Endothelial cell of hepatic sinusoid (primary cell): ENCODE data around the gene THOC2.
"Not testable (repeated sequence)": the region's sequence is repeated elsewhere in the genome, so short reads cannot be mapped to it uniquely, and the experiment has no call there.

Experiments
- in situ Hi-C: cut with HindIII; loops from 2 replicates; pipeline ENCODE4 v1.10.0; 2017; ENCODE audit warnings: low sequenced_read_pairs

The THOC2 gene

DNA sequence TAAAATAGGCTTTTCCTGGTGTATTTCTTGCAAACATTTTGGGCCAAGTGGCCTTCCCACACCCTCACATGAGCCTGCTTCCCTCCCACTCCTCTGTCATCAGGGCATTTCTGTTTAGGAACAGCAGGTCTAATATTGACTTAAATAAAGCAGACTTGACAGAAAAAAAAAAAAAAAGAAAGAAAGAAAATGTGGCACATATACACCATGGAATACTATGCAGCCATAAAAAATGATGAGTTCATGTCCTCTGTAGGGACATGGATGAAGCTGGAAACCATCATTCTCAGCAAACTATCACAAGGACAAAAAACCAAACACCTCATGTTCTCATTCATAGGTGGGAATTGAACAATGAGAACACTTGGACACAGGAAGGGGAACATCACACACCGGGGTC lies 2.3 kb upstream of the THOC2 start:
- in situ Hi-C loops = not testable (repeated sequence)

GRCh38 chrX:123734079-123734478 lies 1.2 kb upstream of the THOC2 start:
- in situ Hi-C loops = not testable (repeated sequence)

DNA sequence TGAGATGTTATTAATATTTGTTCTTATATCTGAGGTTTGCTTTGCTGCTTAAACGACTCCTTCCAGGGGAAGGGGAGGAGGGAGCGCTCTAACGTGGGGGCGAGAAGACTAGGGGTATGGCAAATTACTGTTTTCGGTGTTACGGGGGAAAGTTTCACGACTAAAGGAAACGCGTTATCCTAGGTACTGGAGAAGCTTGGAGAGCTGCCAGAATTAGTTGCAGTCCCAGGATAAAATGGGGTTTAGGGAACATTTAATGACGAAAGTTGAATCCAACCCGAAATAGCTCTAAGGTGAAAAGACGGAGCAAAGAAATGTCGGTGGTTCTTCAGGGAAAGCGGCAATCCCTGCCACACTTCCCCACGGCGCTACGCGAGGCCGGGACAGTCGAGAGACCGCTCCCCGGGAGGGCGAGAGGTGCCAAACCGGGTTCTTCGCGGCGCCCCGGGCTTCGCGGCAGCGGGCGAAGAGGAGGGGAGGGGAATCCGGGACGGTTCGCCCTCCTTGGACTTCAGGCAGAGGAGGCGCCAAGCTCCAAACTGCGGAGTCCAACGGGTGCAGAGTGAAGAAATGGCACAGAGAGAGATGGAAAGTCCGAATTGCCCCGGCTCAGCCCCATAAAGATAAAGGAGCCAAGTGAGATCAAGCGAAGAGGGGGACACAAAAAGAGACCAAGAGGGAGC lies 724 bp downstream of the THOC2 start:
- in situ Hi-C loops = no loop called here

DNA sequence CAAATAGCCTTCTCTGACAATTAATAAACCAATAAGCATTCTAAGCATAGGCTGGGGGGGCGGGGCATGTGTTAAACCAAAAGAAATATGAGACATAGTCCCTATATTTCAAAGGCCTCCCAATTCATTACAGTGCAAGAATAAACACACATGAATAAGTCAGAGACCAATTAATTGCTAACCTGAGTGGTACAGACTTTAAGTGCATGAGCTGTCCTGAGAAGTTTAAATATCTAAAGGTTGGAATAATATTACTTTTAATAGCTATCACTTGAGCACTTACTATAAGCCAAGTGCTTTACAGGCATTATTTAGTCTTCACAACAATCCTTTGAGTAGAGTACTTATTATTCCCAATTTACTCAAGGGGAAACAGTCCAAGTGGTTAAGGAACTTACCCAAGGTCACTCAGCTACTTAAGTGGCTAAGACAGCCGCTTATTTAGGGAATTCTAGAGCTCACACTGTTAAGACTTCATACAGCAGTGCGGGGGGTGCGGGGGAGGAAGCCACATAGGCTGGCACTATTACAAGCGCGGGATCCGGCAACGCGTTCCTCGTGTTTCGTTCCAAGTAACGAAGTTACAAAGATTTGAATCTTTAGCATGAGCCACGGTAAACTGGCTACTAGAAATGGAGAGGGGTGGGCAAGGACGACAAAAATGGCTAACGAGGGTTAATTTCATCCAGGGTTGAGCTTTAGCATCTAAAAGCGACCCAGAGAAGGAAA lies 1.4 kb downstream of the THOC2 start:
- in situ Hi-C loops = no loop called here

DNA sequence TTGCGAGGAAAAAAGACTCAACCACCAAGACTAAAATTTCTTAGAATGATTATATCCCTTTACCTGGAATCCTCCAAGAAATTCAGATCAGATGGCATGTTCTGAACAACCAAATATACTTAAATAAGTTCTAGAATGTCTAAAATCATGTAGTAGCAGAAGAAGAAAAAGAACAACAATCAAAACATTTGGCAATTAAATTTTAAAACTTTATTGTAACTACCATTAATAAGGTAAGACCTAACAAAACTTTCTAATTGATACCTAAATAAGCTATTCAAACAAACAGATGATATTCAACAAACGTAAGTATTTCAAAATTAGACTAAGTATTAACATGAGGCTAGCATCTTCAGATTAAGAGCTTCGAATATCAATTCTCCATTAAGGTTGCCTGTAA lies 4.3 kb downstream of the THOC2 start:
- in situ Hi-C loops = no loop called here

DNA sequence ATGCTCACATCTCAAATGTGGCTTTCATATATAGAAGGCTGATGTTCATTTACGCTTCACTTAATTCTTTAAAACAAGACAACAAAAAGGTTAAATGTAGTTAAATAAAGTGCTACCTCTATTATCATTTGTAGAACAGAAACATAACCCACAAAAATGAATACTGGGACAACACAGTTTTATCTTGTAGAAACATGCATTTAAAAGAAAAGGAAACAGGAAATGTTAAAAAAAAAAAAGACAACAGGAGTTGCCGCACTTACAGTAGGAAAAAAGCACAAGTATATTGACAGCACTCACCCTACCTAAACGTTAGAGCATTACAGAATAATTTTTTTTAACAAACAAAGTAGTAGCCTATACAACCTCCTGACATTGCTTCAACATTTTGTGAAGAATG lies 4.8 kb downstream of the THOC2 start:
- in situ Hi-C loops = no loop called here

- in situ Hi-C loops = not testable (repeated sequence)
Measured at GRCh38 chrX:123722193-123722592, 10.7 kb downstream of the THOC2 start.

DNA sequence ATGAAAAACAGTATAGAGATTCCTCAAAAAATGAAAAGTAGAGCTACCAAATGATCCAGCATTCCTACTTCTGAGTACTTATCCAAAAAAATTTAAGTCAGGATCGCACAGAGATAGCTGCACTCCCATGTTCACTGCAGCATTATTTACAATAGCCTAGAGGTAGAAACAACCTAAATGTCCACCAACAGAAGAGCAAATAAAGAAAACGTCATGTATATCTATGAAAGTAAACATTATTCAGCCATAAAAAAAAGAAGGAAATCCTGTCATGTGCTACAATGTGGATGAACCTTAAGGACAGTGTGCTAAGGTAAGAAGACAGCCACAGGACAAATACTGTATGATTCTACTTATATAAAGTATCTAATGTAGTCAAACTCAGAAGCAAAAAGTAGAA lies 12.4 kb downstream of the THOC2 start:
- in situ Hi-C loops = no loop called here

GRCh38 chrX:123713841-123714240 lies 19.0 kb downstream of the THOC2 start:
- in situ Hi-C loops = no loop called here

GRCh38 chrX:123713434-123713833 lies 19.4 kb downstream of the THOC2 start:
- in situ Hi-C loops = no loop called here

DNA sequence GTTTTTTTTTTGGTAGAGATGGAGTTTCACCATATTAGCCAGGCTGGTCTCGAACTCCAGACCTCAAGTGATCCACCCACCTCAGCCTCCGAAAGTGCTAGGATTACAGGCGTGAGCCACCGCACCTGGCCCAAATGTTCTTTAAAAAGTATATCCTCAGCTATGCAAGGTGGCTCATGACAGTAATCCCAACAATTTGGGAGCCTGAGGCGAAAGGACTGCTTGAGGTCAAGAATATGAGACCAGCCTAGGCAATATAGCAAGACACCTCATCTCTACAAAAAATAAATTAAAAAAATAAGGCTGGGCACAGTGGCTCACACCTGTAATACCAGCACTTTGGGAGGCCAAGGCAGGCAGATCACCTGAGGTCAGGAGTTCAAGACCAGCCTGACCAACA lies 21.7 kb downstream of the THOC2 start:
- in situ Hi-C loops = not testable (repeated sequence)

- in situ Hi-C loops = no loop called here
Measured at GRCh38 chrX:123704781-123705180, 28.1 kb downstream of the THOC2 start.

DNA sequence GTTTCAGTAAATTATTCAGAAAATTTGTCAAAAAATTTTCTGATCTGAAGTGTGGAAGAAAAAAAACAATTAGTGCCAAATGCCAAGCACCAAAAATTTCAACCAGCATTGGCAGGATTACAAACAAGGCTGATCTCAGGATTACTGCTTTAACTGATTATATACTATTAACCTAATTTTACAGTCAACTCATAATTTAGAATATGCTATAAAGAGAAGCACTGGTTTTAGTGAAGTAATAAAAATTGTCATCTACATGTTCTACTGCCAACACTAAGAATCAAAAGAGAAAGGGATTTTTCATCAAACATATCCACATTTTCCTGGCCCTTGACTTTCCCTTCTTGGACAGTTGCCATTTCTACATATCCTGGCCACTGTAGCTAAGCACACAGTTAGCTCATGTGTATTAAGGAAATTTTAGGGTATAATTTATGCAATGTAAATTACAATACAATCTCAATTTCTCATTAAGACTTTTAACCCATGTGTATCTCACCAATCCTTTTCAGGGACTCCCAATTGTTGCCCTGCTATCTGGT lies 33.8 kb downstream of the THOC2 start:
- in situ Hi-C loops = no loop called here

- in situ Hi-C loops = no loop called here
Measured at GRCh38 chrX:123696334-123696733, 36.5 kb downstream of the THOC2 start.

DNA sequence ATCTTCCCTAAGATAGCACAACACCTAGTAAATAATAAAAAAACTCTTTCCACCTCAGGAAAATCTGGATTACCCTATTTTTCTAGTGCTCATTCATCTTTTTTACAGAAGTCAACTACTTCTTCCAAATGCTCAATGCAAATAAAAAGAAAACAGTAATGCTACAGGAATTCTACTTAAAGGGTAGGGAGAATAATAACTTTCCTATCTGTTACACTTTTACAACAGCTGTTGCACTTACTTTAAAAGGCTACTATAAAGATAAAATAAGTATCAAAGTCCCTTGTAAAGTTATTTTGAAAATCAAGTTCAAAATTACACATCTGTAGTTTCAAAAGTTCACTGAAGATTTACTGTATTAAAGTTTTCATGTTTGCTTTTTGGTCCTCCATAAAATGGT lies 37.6 kb downstream of the THOC2 start:
- in situ Hi-C loops = no loop called here

DNA sequence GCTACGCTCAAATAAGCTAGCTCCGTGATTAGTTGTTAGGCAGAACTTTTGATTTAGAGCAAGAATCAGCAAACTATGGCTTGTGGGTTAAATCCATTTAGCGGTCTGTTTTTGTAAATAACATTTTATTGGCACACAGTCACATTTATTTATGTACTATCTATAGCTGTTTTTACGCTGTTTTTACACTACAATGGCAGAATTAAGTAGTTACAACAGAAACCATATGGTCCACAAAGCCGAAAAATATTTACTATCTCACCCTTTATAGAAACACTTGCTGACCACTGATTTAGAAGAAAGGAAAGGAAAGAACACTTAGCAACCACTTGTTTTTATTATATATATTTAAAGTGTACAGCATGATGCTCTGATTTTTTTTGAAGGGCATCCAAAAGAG lies 41.1 kb downstream of the THOC2 start:
- in situ Hi-C loops = no loop called here

- in situ Hi-C loops = no loop called here
Measured at GRCh38 chrX:123688524-123688923, 44.3 kb downstream of the THOC2 start.

DNA sequence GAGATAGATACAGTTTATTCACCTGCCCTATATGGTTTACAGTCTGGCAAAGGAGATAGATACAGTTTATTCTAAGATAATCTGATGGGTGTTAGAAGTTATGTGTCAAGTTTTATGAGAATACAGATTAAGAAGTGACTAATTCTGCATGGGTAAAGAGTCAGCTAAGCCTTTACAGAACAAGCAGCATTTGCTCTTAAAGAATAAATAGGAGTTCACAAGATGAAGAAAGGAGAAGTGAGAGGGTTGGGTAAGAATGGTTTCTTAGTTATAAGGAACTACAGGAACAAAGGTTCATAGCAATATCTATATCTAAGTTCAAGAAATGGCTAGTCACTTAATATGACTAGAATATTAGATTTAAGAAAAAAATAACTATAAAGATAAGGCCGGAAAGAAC lies 47.6 kb downstream of the THOC2 start:
- in situ Hi-C loops = no loop called here

GRCh38 chrX:123682186-123682585 lies 50.7 kb downstream of the THOC2 start:
- in situ Hi-C loops = no loop called here

- in situ Hi-C loops = not testable (repeated sequence)
Measured at GRCh38 chrX:123679733-123680460, 53.0 kb downstream of the THOC2 start.

DNA sequence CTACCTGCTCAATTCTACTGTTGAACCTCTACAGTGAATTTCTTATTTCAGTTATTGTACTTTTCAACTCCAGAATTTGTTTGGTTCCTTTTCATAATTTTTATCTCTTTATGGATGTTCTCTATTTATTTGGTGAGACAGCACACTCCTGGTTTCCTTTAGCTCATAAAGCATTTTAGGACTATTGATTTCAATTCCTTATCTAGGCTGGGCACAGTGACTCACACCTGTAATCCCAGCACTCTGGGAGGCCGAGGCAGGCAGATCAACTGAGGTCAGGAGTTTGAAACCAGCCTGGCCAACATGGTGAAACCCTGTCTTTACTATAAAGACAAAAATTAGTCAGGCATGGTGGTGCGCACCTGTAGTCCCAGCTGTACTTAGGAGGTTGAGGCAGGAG lies 57.7 kb downstream of the THOC2 start:
- in situ Hi-C loops = no loop called here

DNA sequence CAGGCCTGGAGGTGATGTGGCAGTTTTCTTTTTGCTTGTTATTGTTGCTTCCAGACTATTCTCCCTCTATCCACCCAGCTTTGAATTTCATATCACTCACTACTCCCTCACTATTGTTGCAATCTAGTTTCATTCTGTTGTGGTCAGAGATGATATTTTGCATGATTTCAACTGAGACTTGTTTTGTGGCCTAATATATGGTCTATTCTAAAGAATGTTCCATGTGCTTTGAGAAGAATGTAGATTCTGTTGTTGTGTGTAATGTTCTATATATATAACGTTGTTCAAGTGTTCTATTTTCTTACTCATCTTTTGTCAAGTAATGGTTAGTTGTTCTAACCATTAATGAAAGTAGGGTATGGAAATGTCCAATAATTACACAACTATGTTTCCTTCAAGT lies 59.0 kb downstream of the THOC2 start:
- in situ Hi-C loops = no loop called here
